ENCODE data around the gene NECAP2.

DNA sequence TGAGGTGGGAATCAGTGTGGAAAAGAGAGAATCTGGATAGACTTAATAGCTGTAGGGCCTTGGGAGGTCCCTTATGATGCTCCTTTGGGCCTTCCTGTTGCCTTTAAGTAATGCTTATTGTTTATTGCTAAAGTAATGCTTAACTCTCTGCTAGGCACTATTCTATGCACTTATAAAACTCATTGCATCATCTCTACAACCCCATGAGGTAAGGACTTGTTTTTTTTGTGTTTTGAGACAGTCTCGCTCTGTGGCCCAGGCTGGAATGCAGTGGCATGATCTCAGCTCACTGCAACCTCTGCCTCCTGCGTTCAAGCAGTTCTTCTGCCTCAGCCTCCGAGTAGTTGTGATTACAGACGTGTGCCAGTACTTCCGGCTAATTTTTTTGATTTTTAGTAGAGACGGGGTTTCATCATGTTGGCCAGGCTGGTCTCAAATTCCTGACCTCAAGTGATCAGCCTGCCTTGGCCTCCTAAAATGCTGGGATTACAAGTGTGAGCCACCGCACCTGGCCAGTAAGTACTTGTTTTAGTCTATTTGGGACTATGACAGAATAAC is 22.3 kb downstream of the NECAP2 start:
- no peak for TF ChIP-seq ELF4 (CRISPR knock-in tag; IDR thresholded peaks at IDR 0.05; ENCODE audit: low read depth)
- no peak for TF ChIP-seq ZNF416 (CRISPR knock-in tag; IDR thresholded peaks at IDR 0.05)
- TF ChIP-seq ATF2 (CRISPR knock-in tag; IDR thresholded peaks at IDR 0.05; ENCODE audit: borderline replicate concordance, low read depth) = no peak
- TF ChIP-seq, protein P1, sequence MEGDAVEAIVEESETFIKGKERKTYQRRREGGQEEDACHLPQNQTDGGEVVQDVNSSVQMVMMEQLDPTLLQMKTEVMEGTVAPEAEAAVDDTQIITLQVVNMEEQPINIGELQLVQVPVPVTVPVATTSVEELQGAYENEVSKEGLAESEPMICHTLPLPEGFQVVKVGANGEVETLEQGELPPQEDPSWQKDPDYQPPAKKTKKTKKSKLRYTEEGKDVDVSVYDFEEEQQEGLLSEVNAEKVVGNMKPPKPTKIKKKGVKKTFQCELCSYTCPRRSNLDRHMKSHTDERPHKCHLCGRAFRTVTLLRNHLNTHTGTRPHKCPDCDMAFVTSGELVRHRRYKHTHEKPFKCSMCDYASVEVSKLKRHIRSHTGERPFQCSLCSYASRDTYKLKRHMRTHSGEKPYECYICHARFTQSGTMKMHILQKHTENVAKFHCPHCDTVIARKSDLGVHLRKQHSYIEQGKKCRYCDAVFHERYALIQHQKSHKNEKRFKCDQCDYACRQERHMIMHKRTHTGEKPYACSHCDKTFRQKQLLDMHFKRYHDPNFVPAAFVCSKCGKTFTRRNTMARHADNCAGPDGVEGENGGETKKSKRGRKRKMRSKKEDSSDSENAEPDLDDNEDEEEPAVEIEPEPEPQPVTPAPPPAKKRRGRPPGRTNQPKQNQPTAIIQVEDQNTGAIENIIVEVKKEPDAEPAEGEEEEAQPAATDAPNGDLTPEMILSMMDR (IDR thresholded peaks at IDR 0.05) = no peak
- TF ChIP-seq USF2 (CRISPR knock-in tag; IDR thresholded peaks at IDR 0.05) = no peak
- no peak for TF ChIP-seq GRHL2 (CRISPR knock-in tag; IDR thresholded peaks at IDR 0.05; ENCODE audit: insufficient replicate concordance, severe bottlenecking)
- no peak for TF ChIP-seq TCF7 (CRISPR knock-in tag; IDR thresholded peaks at IDR 0.05; ENCODE audit: low read depth)
- TF ChIP-seq ZBTB21 (CRISPR knock-in tag; IDR thresholded peaks at IDR 0.05; ENCODE audit: borderline replicate concordance) = no peak

All from WTC11 (cell line).